Measurements from ENCODE around the gene IFNAR1. TPM values are rescaled to one million over a fixed set of nuclear protein-coding genes. Genes with fewer than 3 reads are reported as not detected.

Gene IFNAR1
- total RNA-seq, 1 experiment from 2014 or later: 6.6 TPM

GRCh38 chr21:33300701-33301631 lies 23.8 kb upstream of the IFNAR1 start:
- Histone ChIP-seq H3K9me3 (no peaks in the 10 kb centered on the region), H3K27me3 (no peaks in the 10 kb centered on the region), H3K4me3 (no peak overlapping the region), H3K36me3 (peaks cover 2% of the 10 kb centered on the region; the same call in 1 of the 2 replicates)
- no peak for DNase-seq

GRCh38 chr21:33301632-33302002 lies 23.2 kb upstream of the IFNAR1 start:
- no peak for DNase-seq
- no peaks in the 10 kb centered on the region for H3K9me3 ChIP-seq
- no peaks in the 10 kb centered on the region for H3K36me3 ChIP-seq
- H3K4me3 ChIP-seq: no peak overlapping the region
- no peaks in the 10 kb centered on the region for H3K27me3 ChIP-seq

- no peaks in the 10 kb centered on the region for H3K27me3 ChIP-seq
- DNase-seq: no peak
Measured at GRCh38 chr21:33302055-33302454, 22.7 kb upstream of the IFNAR1 start.

GRCh38 chr21:33302796-33303195 lies 22.0 kb upstream of the IFNAR1 start:
- Histone ChIP-seq H3K4me3 (no peak overlapping the region), H3K27me3 (no peaks in the 10 kb centered on the region), H3K9me3 (no peaks in the 10 kb centered on the region), H3K36me3 (no peaks in the 10 kb centered on the region)
- DNase-seq: no peak

More at GRCh38 chr21:33302055-33302454, 22.7 kb upstream of the IFNAR1 start:
- no peak overlapping the region for H3K4me3 ChIP-seq
- no peaks in the 10 kb centered on the region for H3K36me3 ChIP-seq
- H3K9me3 ChIP-seq: no peaks in the 10 kb centered on the region

- H3K4me3 ChIP-seq: no peak overlapping the region
- no peaks in the 10 kb centered on the region for H3K9me3 ChIP-seq
- H3K27me3 ChIP-seq: no peaks in the 10 kb centered on the region
- H3K36me3 ChIP-seq: no peaks in the 10 kb centered on the region
- no peak for DNase-seq
Measured at GRCh38 chr21:33305344-33305671, 19.5 kb upstream of the IFNAR1 start.

- Histone ChIP-seq H3K9me3 (no peaks in the 10 kb centered on the region), H3K36me3 (no peaks in the 10 kb centered on the region)
Measured at GRCh38 chr21:33305938-33306337, 18.8 kb upstream of the IFNAR1 start.

GRCh38 chr21:33308586-33309490 lies 15.9 kb upstream of the IFNAR1 start:
- Histone ChIP-seq H3K4me3 (no peak overlapping the region), H3K36me3 (no peaks in the 10 kb centered on the region), H3K27me3 (no peaks in the 10 kb centered on the region), H3K9me3 (peaks cover 2% of the 10 kb centered on the region; the same call in 1 of the 2 replicates)
- DNase-seq: no peak

More at GRCh38 chr21:33305938-33306337, 18.8 kb upstream of the IFNAR1 start:
- no peak overlapping the region for H3K4me3 ChIP-seq
- no peak for DNase-seq
- no peaks in the 10 kb centered on the region for H3K27me3 ChIP-seq

GRCh38 chr21:33309778-33310177 lies 15.0 kb upstream of the IFNAR1 start:
- DNase-seq: no peak
- H3K27me3 ChIP-seq: no peaks in the 10 kb centered on the region
- no peak overlapping the region for H3K4me3 ChIP-seq
- H3K9me3 ChIP-seq: peaks cover 5% of the 10 kb centered on the region; the same call in 1 of the 2 replicates
- H3K36me3 ChIP-seq: no peaks in the 10 kb centered on the region

- H3K4me3 ChIP-seq: no peak overlapping the region
- peaks cover 5% of the 10 kb centered on the region; the same call in 1 of the 2 replicates for H3K9me3 ChIP-seq
- H3K27me3 ChIP-seq: peaks cover 3% of the 10 kb centered on the region; the same call in 1 of the 2 replicates
- no peaks in the 10 kb centered on the region for H3K36me3 ChIP-seq
- no peak for DNase-seq
Measured at GRCh38 chr21:33312121-33312520, 12.6 kb upstream of the IFNAR1 start.

- no peaks in the 10 kb centered on the region for H3K36me3 ChIP-seq
Measured at GRCh38 chr21:33313183-33313582, 11.6 kb upstream of the IFNAR1 start.

GRCh38 chr21:33313611-33314010 lies 11.2 kb upstream of the IFNAR1 start:
- H3K36me3 ChIP-seq: no peaks in the 10 kb centered on the region
- H3K4me3 ChIP-seq: no peak overlapping the region
- DNase-seq: no peak
- peaks cover 3% of the 10 kb centered on the region; the same call in 1 of the 2 replicates for H3K27me3 ChIP-seq
- peaks cover 5% of the 10 kb centered on the region; the same call in 1 of the 2 replicates for H3K9me3 ChIP-seq

More at GRCh38 chr21:33313183-33313582, 11.6 kb upstream of the IFNAR1 start:
- Histone ChIP-seq H3K27me3 (peaks cover 3% of the 10 kb centered on the region; the same call in 1 of the 2 replicates), H3K4me3 (no peak overlapping the region), H3K9me3 (peaks cover 5% of the 10 kb centered on the region; the same call in 1 of the 2 replicates)
- no peak for DNase-seq

- peaks cover 5% of the 10 kb centered on the region; the same call in 1 of the 2 replicates for H3K9me3 ChIP-seq
- H3K36me3 ChIP-seq: no peaks in the 10 kb centered on the region
- H3K27me3 ChIP-seq: peaks cover 3% of the 10 kb centered on the region; the same call in 1 of the 2 replicates
- H3K4me3 ChIP-seq: no peak overlapping the region
- no peak for DNase-seq
Measured at GRCh38 chr21:33314111-33314510, 10.7 kb upstream of the IFNAR1 start.

- Histone ChIP-seq H3K4me3 (no peak overlapping the region), H3K9me3 (peaks cover 5% of the 10 kb centered on the region; the same call in 1 of the 2 replicates), H3K27me3 (peaks cover 3% of the 10 kb centered on the region; the same call in 1 of the 2 replicates), H3K36me3 (no peaks in the 10 kb centered on the region)
- no peak for DNase-seq
Measured at GRCh38 chr21:33315946-33316710, 8.6 kb upstream of the IFNAR1 start.

GRCh38 chr21:33317145-33317544 lies 7.6 kb upstream of the IFNAR1 start:
- DNase-seq: no peak

GRCh38 chr21:33317786-33318486 lies 6.8 kb upstream of the IFNAR1 start:
- Histone ChIP-seq H3K36me3 (no peaks in the 10 kb centered on the region), H3K9me3 (peaks cover 5% of the 10 kb centered on the region; the same call in 1 of the 2 replicates), H3K27me3 (peaks cover 3% of the 10 kb centered on the region; the same call in 1 of the 2 replicates), H3K4me3 (no peak overlapping the region)
- DNase-seq: no peak

More at GRCh38 chr21:33317145-33317544, 7.6 kb upstream of the IFNAR1 start:
- Histone ChIP-seq H3K36me3 (no peaks in the 10 kb centered on the region), H3K4me3 (no peak overlapping the region), H3K9me3 (peaks cover 5% of the 10 kb centered on the region; the same call in 1 of the 2 replicates), H3K27me3 (peaks cover 3% of the 10 kb centered on the region; the same call in 1 of the 2 replicates)
